MM.1S (cell line): Measurements from ENCODE around the gene TMEM187.

Source experiments
- EZH2 ChIP-seq: fragments of 300-600 bp; sonication (generic); optimal IDR thresholded peaks from 2 replicates; pipeline ENCODE3; 2017; ENCODE audit warnings: low read depth, mild to moderate bottlenecking, antibody characterized with exemption, low read length, mixed read lengths
- TF ChIP-seq, protein P1 (sequence below): fragments of 300-600 bp; sonication (generic); IDR thresholded peaks from 2 replicates; pipeline ENCODE4 v1.5.1; 2016; ENCODE audit warnings: antibody characterized with exemption, low read length, mixed read lengths

DNA sequence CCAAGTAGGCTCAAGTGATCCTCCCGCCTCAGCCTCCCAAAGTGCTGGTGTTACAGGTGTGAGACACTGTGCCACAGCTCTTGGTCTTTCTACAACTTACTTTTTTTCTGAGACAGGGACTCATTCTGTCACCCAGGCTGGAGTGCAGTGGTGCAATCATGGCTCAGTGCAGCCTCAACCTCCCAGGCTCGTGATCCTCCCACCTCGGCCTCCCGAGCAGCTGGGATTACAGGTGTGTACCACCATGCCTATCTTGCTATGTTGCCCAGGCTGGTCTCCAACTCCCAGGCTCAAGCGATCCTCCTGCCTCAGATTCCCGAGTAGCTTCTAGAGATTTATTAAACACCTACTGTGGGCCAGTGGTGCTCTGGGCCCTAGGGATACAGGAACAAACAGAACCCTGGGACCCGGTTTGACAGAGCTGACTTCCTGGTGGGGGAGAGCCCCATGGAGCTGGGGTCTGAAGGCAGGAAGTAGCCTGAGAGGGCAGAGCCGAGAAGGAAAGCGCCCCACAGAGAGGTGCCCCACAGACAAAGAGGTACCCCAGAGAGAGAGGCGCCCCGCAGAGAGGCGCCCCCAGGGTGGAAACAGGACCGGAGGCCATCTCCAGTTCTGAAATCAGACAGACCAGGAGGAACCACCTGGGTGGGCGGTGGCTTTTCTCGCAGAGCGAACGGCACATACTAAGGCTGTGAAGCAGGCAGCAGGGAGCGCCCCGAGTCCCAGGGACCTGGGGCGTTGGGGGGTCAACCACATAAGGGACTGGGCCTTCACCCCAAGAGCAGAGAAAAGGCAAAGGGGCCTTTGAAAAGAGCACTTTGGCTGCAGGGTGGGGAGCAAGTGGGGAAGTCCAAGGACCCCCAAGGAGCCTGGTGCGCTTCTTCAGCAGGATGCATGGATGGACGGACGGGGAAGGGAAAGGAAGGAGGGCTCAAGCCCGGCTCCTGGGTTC lies 42.2 kb downstream of the TMEM187 start:
- TF ChIP-seq, protein P1, sequence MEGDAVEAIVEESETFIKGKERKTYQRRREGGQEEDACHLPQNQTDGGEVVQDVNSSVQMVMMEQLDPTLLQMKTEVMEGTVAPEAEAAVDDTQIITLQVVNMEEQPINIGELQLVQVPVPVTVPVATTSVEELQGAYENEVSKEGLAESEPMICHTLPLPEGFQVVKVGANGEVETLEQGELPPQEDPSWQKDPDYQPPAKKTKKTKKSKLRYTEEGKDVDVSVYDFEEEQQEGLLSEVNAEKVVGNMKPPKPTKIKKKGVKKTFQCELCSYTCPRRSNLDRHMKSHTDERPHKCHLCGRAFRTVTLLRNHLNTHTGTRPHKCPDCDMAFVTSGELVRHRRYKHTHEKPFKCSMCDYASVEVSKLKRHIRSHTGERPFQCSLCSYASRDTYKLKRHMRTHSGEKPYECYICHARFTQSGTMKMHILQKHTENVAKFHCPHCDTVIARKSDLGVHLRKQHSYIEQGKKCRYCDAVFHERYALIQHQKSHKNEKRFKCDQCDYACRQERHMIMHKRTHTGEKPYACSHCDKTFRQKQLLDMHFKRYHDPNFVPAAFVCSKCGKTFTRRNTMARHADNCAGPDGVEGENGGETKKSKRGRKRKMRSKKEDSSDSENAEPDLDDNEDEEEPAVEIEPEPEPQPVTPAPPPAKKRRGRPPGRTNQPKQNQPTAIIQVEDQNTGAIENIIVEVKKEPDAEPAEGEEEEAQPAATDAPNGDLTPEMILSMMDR, result no peak
- no peak for TF ChIP-seq EZH2
